Inflammatory macrophage treated with lipopolysaccharide for 4 hours (primary cell): Measurements from ENCODE around the gene EPHB1.
A peak's percentile ranks its signal among the peaks of the same experiment; 100 is the strongest.

ENCODE experiments used
- DNase-seq: peaks from one replicate; pipeline ENCODE4 v3.0.0-alpha.2; 2020

Gene EPHB1

DNA sequence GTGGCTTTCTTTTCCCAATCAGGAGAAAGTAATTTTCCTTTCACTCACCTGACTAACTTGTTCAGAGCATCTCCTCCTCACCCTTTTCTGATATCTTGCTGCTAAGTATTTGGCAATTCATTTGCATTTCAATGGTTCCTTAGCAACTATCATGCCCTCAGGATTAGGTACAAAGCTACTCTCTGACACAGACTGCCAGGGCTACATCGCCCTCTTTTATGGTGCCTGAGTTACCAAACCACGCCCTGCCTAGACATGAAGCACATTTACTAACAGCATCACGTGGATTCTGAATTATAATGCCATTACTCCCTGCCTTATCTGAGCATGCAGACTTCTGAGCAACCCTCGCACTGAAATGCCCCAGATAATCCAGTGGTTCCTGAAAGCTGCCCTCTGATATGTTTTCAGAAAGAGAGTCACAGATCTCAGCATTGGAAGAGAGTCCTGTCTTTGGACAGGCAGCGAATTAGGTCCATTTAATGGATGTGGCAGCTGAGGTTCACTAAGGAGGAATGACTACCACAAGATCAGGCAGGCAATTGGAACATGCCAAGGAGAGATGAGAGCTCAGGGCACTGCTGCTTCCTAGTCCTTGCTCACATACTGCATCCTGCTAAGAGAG, 14.5 kb downstream of the EPHB1 start:
- DNase-seq: no peak

DNA sequence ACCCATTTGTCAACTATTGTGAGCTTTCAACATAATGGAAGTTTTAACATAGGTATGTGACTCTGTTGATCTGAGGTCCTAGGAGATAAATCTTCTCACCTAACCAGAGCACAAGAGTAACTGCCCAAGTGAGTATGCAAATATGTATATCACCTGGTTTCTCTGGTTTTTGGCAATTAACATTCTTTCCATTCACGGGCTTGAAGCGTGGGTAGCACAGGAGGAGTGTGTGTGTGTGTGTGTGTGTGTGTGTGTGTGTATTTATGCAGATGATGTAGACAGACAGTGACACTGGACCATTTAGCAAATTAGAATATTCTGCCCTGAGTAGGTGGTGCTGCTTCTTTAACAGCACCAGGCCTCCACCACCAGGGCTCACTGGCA, 15.0 kb downstream of the EPHB1 start:
- DNase-seq: no peak

- no peak for DNase-seq
Measured at GRCh38 chr3:134810850-134811249, 15.8 kb downstream of the EPHB1 start.

- no peak for DNase-seq
Measured at GRCh38 chr3:134813618-134814017, 18.6 kb downstream of the EPHB1 start.

DNA sequence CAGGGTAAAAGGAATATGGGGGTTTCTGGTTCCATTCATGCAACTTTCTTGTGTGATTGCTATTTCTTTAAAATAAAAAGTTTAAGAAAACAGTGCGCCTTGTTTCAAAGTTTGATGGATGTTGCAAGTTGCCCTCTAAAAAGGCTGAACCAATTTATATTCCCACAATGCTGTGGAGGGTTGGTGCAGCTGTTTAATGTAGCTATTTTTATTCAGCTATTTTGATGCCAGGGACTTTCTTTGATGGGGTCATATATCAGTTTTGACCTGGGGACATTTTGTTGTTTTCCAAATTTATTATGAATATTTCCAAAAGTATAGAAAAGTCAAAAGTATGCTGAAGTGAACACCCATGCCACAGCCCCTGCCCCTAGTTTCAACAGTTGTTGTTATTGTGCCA, 20.5 kb downstream of the EPHB1 start:
- DNase-seq: no peak

GRCh38 chr3:134816623-134817022, 21.6 kb downstream of the EPHB1 start:
- DNase-seq: no peak

GRCh38 chr3:134817297-134817696, 22.2 kb downstream of the EPHB1 start:
- no peak for DNase-seq

DNA sequence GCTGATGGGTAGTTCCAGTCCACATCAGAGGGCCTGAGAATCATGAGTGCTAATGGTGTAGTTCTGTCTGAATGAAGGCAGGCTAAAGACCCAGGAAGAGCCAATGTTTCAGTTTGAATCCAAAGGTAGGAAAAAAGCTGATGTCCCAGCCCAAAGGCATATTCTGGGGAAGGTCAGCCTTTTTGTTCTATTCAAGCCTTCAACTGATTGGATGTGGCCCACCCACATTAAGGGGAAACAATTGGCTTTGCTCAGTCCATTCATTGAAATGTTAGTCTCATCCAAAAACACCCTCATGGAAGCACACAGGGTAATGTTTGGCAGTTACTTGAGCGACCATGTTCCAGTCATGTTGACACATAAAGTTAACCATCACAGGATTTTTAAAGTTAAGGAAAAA, 25.9 kb downstream of the EPHB1 start:
- no peak for DNase-seq

GRCh38 chr3:134822090-134822489, 27.0 kb downstream of the EPHB1 start:
- DNase-seq: no peak

DNA sequence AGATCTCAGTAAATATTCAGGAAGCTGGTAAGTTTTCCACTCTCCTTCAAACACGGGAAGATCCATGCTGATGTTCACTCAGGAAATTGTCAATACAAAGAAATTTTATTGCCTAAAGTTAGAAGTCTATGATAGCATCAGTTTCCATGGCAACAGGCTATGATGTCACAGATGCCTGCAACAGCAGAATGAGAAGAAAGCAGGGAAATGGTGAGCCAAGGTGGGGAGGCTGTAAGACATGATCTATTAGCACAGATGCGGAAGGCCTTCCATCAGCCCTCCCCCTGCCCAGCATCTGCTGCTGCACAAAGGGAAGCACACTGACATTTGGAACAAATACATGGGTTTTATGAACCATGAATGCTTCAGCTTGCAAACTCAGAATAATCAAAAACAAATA, 28.6 kb downstream of the EPHB1 start:
- no peak for DNase-seq

GRCh38 chr3:134824791-134825190, 29.7 kb downstream of the EPHB1 start:
- DNase-seq: no peak

DNA sequence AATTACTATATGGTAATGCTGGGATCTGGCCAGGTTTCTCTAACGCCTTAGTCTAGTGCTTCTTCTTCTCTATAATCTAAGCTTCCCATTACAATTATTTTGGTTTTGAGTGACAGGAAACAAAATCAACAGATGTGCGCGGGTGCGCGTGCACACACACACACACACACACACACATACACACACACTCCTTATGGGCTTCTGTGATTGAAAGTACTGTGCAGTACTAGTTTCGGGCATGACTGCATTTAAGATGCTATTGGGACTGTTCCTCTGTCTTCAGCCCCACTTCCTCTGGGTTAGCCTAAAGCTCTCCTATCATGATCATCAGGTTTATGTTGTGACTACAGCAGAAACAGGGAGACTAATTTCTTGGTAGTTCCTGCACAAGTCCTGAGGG, 32.2 kb downstream of the EPHB1 start:
- no peak for DNase-seq

DNA sequence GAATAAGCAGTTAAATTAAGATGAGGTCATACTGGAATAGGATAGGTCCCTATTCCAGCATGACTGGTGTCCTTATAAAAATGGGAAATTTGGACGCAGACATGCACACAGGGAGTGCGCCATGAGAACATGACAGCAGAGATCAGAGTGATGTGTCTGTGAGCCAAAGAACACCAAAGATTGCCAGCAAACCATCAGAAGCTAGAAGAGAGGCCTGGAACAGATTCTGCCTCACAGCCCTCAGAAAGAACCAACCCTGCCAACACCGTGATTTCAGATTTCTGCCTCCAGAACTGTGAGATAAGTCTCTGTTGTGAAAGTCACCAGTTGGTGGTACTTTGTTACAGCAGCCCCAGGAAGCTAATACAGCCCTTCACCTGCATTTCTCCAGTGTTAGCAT, 34.7 kb downstream of the EPHB1 start:
- no peak for DNase-seq

- DNase-seq: no peak
Measured at GRCh38 chr3:134832585-134832984, 37.5 kb downstream of the EPHB1 start.

DNA sequence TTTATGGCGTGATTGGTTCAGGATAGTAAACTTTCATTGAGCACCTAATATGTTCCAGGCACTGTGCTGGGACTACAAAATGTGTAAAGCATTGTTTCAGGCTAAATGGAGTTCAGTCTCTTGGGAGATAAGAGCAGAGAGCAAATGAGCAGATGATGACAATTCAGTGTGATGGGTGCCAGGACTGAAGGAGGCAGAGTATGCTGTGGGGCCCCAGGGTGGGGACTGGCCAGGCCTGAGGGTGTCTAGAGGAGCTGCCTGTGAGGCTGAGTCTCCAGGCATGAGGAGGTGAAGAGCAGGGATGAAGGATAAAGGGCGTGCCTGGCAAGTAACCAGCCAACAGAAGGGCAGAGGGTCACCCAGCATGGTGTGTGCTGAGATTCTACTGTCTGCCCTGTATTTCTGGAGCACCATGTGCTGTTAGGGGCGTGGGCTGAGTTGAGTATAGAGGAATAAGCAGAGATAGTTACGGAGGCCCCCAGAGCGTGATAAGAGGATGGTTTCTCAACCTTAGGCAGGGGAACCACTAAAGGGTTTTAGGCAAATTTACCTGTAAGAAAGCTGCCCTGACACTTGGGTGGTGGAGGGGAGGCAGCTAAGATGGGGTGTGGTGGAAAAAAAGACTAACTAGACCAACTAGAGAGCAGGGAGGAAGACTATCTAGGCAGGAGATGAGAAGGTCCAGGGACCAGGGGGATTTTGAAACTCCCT, 38.5 kb downstream of the EPHB1 start:
- DNase-seq: no peak

DNA sequence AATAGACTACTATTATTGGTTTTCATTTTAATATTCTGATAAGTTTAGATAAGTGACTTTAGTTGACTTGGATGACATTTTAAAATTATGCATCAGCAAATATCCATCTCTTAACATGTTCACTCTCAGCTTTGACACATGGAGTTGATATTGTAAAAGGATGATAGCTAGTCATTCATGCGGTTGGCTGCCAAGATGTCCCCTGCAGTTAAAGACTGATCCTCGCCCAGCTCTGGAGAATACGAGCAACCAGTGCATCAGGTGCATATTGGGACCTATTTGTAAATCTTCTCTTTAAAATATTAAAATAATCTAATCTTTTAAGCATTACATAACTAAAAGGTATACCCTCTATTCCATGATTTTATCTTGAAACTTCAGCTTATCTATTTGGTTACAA, 41.9 kb downstream of the EPHB1 start:
- DNase-seq: no peak

DNA sequence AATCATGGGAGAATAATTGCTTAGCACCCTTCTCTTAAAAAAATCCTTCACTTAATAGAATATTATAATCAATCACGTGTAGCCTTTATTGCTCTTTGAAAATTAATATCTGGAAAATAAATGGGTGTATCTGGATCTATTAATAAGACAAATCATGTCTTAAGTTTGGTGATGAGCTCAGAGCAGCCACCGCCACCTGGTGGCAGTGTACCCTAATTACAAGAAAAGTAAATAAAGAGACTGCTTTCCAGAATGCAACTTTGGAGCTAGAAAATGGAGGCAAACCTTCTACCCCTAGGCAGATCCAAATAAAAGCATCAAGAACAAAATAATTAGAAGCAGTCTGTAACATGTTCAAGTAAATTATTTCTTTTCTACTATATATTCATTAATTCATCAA, 43.5 kb downstream of the EPHB1 start:
- peak; percentile 6 for DNase-seq

DNA sequence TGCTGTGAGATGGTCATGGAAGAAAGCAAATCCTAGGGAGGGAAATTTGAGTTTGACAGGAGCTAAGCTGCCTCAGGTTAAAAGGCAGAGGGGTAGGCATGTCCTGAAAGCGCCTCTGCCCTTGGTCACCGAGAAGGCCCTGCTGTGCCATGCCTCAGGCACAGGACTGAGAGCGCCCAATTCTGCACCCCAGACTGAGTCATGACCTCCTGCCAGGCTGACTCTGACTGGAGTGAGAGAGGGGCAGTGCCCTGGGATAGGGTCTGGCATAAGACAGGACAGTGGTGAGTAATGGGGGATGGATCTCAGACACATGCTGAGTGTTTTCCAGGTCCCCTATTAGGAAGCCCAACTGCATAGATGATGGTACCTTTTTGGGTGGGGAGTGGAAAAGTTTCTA, 44.4 kb downstream of the EPHB1 start:
- DNase-seq: no peak

DNA sequence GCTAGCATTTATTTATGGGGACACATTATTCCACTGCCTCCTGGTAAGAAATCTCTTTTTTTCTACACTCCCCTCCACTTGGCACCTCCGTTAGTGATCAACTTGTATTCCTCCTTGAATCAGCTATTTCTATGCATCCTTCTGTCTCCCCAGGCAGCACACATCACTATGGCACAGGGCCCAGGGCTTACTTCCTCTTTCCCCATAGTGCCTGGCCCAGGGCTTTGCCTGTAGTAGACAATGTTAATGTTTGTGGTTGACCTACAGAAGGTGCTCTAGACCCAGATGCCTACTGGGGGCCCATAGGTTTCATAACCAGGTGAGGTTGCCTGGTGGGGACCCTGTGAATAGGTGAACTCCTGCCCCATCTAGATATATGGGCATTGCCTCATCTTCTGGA, 44.9 kb downstream of the EPHB1 start:
- peak; percentile 1 for DNase-seq

DNA sequence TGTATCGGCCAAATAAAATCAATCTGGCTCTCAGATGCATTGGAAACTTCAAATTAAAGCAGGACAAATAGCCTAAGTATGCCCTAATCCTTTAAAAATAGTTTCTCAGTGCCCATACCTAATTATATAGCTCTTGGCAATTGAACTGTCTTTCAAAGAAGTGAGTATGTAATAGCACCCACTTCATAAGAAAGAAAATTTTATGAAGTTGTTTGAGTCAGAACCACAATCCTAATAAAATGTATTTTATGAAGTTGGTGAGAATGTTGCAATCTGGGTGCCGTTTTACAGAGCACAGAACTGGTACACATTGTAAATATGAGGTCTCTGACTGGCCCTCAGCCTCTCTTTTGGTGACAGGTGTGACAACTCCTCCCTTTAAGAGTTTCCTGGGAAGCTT, 45.4 kb downstream of the EPHB1 start:
- no peak for DNase-seq

- no peak for DNase-seq
Measured at GRCh38 chr3:134846084-134846483, 51.0 kb downstream of the EPHB1 start.

DNA sequence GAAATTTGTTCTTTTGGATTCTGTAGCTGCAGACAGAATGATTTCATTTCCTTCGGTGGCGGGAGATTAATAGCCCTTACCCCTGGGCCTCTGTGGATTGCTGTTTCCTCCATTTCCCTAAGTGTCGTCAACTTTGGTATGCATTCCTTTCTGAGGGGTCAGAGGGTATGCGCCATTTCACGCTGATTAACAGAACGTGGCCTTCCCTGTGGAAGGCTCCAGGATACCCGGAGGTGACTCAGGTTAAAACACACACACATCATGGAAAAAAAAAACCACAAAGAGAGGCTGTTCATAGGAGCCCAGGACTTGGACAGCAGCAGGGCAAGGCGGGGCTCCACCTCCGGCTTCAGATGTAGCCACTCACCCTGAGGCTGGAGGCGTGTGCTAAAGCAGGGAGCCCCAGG, 51.9 kb downstream of the EPHB1 start:
- no peak for DNase-seq

- no peak for DNase-seq
Measured at GRCh38 chr3:134847349-134847748, 52.3 kb downstream of the EPHB1 start.

- no peak for DNase-seq
Measured at GRCh38 chr3:134849561-134849960, 54.5 kb downstream of the EPHB1 start.

DNA sequence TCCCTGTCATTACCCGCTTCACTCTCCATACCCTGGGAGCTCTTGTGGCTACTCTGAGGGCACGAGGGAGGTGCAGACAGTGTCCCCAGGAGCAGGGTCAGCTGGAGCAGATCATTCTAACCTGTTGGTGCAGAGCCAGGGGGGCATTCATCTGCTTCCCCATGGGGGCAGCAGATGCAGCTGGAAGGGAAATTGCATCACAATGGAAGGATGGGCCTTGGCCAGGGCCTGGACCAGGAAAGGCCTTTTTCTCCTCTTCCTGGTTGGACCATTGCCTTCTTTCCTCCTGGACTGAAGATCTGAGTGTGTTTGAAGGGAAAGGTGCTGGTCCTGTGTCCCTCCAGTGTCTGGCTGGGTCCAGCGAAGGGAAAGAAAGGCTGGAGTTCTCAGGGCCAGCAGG, 55.7 kb downstream of the EPHB1 start:
- no peak for DNase-seq
